ENCODE measurements around the gene PROKR2.

- TF ChIP-seq CTCF (conservative IDR thresholded peaks at IDR 0.05), result no peak
- TF ChIP-seq EZH2 (IDR thresholded peaks at IDR 0.05; ENCODE audit: low read depth), result no peak
These were observed at the start of gene PROKR2 for GRCh38 chr20:5316188-5317158.

Measured in PC-9 (cell line).